HS-5 (cell line): ENCODE measurements around the gene ARHGAP4.

Experiments used
- DNase-seq: peaks from one replicate; pipeline ENCODE4 v3.0.0-alpha.2; 2012; ENCODE audit warnings: low read depth

ARHGAP4 gene

DNA sequence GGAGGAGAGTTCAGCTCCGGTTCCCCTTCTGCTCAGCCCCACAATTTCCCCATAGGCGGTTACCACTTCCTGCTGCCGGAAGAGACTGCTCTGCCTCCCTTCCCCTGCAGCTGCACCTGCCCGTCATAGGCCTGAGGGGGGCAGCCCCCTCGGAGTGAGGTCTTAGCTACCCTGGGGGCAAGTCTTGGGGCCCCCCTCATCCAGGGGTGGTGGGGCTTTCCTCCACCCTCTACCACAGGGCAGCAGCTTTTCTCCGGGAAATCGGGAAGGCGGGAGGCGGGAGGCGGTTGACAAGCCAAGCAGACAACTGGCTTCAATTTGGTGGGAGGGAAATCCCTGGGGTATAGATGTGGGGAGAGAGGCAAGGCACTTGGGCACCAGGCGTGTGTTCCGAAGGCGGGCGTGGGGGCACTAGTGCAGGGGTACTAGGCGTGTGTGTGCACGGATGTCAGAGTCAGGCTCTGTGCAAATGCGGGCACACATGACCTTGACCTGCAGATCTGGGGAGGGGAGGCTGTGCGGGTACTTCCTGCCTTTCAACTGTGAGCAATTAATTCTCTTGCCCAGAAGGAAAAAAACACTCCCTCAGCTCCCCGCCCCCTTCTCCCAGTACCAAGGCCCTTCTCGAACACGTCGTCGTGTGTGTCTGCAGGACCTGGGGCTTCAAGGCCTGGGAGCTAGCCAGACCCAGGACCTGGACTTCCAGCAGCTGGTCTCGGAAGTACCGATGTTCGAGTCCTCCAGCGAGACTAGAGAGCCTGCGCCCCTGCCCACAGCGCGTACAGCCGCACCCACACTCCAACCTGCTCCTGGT, 1.0 kb upstream of the ARHGAP4 start:
- DNase-seq = no peak

DNA sequence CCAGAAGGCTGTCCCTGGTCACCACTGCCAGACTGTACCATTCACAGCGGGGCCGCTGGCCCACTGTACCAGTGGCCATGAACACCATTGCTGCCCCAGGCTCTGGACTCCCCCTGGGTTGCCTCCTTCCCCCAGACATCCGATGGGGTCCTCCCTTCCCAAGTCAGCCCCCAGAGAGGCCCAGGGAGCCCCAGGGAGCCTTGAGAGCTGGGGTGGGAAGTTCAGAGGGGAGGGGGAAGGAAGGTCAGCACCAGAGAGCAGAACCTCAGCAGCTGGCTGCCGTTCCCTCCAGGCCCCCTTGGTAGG, 441 bp upstream of the ARHGAP4 start:
- DNase-seq = no peak

DNA sequence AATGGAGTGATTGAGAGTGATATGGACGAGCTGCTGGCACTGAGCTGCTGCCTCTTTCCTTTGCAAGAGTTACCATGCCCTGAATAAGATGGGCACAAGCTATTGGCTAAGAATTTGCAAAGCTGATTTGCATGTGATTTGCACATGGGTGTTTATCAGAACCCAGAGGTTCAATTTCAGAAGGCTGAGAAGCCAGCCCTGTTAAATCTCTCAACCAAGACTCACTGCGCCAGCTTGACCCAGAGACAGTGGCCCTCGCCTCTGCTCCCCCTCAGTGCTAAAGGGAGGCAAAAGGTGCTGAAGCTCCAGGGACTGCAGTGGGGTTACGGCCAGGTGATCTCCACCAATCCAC, 701 bp downstream of the ARHGAP4 start:
- DNase-seq = no peak

DNA sequence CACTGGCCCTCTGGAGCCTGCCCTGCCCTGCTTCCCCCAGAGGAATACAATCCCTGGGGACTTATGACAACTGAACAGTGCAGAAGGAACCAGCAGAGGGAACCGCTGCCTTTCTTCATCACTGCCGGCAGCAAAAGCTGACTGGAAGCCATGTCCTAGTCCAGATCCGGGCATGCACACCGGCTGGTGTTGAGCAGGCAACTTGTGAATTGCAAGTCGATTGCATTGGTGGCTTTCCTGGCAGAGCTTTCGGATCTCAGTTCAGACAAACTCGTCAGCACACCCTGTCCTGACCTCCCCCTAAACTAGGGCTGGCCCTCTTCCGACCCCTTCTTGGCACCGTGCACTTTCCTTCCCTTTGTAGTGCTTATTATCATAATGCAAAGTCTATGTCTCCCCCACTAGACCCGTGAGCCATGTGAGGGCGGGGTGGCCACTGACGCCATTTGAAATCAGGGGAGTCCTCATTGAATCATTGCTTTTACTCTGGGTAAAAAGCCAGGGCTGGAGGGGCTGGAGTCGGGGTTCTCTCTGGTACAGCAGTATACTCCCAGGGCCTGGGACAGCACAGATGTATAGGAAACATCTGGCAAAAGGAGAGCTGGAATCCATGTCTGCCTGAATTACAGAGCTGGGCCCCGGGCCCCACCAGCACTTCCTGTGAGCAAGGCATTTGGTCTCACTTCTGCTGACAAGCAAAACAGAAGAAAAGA, 1.8 kb downstream of the ARHGAP4 start:
- no peak for DNase-seq

DNA sequence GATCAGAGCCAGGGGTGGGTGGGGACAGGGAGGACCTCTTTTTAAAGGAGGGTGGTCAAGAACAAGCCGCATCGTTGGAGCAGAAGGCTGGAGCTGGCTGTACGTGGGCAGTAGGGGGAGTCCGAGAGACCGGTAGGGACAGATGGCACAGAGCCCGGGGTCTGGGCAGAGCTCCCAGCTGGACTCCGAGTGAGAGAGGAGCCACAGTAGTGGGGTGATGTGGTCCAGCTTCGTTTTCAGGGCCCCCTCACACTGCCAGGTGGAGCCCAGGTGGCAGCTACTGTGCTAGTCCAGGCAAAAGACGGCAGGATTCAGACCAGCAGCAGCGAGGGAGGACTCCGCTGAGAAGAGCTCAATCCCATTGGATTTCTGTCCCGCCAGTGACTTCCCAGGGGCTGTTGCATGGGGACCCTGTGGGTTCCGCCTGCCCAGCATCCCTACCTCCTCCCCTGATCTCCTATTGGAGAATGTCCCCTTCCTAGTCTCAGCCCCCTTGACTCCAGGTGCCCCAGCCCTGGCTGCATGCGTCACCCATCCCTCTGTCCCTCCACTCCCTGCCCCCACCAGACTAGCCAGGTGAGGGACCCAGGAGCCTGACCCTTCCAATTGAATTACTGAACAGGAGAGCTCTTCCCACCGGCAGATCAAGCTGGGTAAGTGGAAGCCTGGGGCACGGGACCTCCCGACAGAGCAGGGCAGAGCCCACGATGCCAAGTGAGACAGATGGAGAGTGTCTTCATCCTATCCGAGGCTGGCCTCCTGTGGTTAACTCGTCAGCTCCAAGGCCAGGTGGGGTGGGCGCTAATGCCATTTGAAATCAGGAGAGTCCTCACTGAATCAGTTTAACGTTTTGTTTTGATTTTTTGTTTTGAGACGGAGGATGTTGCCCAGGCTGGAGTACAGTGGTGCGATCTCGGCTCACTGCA, 2.9 kb downstream of the ARHGAP4 start:
- no peak for DNase-seq

DNA sequence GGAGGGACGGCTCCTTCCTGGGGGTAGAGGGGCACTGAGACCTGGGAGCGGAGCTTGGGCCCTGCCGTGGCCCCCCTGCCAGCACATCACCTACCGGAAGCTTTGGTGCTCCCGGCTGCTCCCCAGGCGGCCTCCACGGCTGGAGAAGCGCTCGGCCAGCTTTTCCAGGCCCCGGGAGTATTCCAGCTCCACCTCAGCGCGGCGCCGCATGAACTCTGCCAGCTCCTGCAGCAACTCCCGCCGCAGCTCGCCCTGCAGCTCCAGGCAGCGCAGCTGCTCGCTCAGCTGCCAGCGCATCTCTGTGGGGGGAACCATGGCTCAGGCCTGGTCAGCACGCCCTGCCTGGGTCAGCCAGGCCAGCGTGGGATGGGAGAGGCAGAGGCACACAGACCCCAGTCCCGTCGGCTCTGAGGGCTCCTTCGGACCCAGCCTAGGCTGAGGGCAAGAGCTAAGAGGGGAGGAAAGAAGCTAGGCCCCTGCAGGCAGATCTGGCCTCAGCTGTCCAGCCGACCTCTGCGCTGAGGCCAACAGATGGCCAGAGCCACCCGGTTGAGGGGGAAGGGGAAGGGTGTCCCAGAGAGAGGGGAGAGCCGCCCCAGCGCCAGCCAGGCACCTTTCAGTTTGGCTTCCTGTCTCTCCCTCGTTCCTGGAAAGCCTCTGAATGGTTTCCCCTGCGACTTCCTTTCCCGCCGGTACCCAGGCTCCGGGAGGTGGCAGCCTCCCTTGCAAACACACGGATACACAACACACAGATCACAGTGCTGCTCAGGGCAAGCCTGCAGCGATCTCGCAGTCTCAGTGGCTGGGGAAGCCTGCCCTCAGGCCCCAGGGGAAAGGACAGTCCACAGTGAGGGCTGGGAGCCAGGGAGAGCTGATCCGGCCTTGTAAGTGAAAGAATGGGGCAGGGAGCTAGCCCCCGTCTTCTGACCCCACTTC, 4.3 kb downstream of the ARHGAP4 start:
- no peak for DNase-seq

DNA sequence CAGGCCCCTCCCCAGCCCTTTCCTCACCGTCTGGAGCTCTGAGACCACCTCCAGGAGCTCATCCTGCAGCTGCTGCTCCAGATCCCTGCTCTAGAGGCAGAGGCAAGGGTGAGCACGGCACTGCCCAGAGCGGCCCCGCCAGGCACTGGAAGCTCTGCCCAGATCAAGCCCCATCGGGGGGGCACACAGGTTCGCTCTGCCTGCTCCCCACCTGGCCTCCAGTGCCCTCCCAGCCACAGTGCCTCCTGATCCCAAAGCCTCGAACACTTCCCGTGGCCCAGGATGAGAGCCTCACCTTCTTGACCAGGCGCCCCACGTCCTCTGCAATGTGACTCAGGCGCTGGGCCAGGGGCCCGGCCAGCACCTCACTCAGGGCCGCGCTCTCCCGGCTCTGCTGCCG, 5.0 kb downstream of the ARHGAP4 start:
- no peak for DNase-seq

DNA sequence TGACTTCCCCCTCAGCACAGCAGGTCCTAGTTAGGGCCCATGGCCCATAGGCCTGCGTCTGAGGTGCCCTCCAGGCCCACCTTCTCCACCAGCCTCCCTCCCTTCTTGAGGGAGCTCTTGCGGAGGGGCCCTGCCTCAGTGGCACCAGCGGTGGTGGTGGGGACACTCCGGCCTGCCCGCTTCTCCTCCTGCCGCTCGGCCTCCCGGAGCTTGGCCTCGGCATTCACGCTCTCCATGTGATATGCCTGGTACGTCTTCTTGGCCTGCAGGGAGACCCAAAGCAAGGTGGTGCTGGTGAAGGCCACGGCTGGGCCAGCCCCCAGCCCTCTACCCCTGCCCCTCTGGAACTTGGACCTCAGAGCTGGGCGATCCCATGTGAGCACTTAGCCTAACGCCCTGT, 5.5 kb downstream of the ARHGAP4 start:
- no peak for DNase-seq

DNA sequence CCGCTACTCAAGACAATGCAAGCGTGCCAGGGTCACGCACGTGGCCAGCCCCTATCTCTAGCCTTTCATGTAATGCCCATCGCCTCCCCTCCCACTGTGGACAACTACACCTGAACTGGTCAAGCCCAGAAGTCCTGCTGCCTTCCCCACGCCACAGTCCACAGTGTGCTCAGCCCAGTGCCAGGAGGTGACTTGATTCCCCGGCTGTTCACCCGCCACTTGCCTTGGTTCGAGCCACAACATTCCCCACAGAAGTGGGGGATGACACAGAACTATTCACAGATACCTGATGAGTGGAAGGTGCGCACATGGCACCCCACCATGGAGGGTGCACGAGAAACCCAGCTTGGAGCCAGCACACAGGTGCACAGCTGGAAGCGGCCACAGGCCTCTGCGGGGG, 6.8 kb downstream of the ARHGAP4 start:
- no peak for DNase-seq

DNA sequence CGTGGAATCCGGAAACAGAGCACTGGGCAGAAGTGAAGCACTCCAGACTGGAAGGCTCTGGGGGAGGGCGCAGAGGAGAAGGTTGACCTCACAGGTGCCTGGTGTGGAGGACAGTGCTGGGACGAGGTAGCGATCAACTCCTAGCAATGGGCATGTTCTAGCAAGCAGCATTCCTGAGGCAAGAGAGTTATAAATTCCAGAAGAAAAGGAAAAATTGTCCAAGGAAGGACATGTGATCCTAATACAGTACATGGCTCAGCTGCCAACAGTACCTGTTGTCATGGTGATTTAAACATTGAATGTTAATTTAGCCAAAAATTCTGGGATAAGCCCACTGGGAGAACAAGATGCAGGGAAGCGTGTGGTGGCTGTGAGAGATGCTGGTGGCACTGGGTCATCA, 8.2 kb downstream of the ARHGAP4 start:
- DNase-seq = no peak

DNA sequence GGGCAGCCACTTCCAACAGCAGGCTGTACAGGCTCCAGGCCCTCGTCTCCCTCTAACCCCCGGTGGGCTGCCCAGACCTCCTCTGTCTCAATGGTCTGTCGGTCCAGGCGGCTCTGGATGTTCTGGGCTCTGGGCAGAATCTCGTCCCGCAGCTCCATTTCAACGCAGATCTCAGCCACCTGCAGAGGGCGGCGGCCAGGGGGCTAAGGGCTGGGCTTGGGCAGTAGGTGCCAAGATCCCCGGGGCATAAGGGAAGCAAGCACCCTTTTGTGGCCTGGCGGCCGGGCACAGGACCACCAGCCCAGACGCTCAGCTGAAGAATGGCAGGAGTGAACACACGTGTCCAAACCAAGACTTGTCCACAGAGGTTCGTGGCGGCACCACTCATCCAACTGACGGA, 12.4 kb downstream of the ARHGAP4 start:
- DNase-seq = no peak

DNA sequence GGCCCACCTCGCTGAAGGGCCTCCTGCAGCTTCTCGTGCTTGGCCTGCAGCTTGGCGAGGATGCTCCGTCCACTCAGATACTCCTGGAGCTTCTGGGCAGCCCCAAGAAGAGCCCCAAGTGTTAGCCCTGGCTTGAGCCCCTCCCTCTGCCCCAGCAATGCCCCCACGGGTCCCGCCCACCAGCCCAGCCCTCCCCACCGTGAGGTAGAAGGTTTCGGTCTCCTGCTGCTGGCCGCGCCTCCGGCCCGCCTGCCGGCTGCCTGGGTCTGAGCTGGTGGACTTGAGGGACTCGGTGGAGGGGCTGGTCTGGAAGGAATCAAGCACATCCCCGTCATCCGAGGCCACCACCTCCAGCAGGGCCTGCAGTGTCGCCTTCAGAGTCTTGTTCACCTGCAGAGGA, 12.9 kb downstream of the ARHGAP4 start:
- no peak for DNase-seq

DNA sequence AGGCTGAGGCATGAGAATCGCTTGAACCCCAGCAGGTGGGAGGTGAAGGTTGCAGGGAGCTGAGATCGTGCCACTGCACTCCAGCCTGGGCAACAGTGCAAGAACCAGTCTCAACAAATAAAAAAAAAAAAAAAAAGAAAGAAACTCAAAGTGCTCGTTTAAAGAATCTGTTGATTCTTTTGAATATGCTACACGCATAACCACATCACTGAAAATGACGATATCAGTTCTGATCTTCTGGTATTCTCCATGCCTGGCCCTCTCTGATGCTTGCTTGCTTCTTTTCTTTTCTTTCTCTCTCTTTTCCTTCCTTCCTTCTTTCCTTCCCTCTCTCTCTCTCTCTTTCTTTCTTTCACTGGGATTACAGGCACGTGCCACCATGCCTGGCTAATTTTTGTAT, 14.3 kb downstream of the ARHGAP4 start:
- no peak for DNase-seq

DNA sequence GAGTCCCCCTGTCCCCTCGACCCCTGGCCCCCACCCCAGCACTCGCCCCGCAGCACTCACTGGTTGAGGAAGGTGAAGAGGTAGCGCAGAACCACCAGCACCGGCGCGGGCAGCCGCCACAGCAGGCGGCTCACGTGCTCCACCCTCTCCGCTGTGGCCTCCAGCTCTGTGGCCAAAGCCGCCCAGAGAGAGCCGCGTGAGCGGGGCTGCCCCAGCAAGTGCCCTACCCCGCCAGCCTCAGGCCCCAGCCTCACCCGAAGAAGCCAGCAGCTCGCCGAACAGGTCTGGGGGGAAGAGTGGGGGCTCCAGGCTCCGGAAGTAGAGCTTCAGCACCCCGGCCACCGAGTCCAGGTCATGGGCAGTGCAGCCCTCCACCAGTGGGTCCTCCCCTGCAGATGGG, 15.6 kb downstream of the ARHGAP4 start:
- DNase-seq = no peak

DNA sequence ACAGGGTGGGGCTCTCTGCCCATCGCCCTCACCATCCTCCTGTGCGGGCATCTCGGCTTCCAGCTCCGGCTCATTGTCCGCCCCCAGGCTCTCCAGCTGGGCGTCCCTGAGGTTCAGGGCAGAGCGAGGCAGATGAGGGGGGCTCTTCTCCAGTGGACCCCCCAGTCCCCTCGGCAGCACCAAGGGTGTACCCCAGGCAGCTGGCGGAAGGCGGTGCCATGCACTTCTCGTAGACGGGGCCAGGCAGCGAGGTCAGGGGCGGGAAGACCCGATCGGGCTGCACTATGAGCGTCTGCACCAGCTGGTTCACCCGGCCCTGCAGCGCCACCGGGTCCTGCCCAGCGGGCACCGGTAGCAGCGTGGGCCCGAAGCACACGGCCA, 16.1 kb downstream of the ARHGAP4 start:
- DNase-seq = no peak

DNA sequence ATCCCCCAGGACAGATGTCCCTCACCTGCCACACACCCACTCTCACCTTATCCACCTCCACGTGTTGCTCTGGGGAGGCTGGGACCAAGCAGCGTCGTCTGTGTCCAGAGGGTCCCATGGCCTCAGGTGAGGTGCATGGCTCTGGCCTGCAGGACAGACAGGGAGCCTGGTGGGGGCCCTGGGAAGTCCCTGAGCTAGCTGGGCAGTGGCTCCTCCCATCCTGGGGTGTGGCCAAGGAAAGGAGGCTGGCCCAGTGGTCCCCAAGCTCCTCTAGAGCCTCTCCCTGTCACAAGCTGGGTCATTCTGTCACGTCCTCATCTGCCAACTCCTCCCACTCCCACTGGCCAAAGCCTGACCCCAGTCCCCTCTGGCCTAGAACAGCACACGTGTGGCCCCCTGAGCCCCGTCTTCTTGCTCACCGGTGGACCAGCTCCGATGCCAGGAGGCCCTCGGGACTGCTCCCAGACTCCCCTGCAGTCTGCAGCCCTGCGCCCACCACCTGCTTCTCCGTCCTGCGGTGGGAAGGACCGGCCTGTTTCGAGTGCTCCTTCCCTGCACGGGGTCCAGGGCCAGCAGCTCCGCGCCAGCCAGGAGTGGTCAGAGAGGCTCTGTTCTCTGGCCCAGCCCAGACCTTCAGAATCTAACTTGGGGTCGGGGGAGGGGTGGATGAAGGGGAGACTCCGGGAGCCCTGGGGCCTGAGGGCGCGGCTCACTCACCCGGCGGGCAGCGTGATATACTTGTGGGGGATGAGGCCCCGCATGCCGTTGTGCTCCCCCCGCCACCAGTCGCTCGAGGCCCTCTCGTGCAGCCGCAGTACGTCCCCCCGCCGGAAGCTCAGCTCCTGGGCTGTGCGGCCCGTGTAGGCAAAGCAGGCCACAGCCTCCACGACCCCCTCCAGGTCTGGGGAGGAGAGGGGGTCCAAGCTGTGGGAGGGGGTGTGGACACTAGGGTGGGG, 16.8 kb downstream of the ARHGAP4 start:
- DNase-seq = no peak

DNA sequence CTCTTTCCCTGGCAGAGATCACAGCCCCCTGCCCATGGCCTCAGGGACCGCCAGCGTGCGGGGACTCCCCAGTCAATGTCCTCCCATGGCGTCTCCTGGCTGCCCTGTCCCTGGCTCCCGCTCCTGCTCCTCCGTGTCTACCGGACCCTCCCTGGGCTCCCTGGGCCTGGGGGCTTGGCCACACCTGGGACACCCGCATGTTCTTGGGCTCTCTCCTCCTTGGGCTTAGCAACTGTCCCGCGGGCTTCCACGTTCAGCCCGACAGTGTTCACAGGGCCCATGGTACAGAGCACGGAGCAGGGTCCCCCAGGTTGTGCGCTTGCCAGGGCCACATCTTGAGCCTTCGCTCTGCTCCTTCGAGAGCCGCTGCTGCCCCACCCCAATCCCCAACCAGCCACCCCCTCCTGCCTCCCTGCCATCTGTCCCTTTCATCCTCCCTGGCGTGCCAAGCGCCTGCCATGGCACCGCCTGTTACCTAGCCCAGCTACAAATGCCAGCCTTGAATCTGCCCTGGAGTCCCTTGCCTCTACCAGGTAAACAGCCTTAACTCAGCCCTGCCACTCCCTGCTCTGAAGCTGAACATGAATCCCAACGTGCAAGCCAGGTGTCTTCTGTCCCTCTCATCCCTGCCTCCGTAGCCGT, 17.7 kb downstream of the ARHGAP4 start:
- DNase-seq = no peak

DNA sequence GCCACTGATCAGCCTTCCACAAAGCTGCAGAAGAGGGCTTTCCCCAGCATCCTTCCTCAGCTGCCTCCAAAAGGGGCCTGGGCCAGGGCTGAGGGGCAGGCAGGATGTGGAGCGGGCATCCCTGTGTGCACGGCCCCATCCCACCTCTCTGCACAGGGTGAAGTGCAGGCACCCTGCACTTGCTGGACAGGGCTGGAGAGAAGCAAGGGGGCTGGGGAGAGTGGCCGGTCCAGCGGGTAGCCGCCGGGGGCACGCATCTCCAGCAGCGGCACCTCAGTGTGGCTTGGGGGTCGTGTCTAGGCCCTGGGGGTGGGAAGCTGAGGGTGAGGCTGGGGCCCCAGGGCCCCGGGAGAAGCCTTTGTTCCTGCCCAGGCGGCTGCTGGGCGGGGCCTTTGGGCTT, 18.6 kb downstream of the ARHGAP4 start:
- no peak for DNase-seq

DNA sequence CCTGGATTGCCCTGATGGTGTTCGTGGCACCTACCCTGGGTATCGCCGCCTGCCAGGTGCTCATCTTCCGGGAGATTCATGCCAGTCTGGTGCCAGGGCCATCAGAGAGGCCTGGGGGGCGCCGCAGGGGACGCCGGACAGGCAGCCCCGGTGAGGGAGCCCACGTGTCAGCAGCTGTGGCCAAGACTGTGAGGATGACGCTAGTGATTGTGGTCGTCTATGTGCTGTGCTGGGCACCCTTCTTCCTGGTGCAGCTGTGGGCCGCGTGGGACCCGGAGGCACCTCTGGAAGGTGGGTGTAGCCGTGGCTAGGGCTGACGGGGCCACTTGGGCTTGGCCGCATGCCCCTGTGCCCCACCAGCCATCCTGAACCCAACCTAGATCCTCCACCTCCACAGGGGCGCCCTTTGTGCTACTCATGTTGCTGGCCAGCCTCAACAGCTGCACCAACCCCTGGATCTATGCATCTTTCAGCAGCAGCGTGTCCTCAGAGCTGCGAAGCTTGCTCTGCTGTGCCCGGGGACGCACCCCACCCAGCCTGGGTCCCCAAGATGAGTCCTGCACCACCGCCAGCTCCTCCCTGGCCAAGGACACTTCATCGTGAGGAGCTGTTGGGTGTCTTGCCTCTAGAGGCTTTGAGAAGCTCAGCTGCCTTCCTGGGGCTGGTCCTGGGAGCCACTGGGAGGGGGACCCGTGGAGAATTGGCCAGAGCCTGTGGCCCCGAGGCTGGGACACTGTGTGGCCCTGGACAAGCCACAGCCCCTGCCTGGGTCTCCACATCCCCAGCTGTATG, 19.7 kb downstream of the ARHGAP4 start:
- no peak for DNase-seq
